Suprapubic skin (tissue), 3 donors: ENCODE measurements around the gene SYNJ2.

Source experiments
- POLR2A ChIP-seq, 2 donors: fragments of 450-650 bp; IDR thresholded peaks; one replicate each; pipeline ENCODE4 v1.6.1; 2017; ENCODE audit warnings: antibody characterized with exemption in 2 of 2, mild to moderate bottlenecking in 2 of 2, moderate library complexity in 2 of 2
- TF ChIP-seq, protein P1 (sequence below), 2 donors: fragments of 200-600 bp in 1 of 2; fragments of 450-650 bp in 1 of 2; sonication (generic) in 1 of 2; IDR thresholded peaks; one replicate each; pipeline ENCODE4 v1.5.1; 2016 to 2019; ENCODE audit warnings: antibody characterized with exemption in 2 of 2, mild to moderate bottlenecking in 1 of 2, moderate library complexity in 1 of 2

DNA sequence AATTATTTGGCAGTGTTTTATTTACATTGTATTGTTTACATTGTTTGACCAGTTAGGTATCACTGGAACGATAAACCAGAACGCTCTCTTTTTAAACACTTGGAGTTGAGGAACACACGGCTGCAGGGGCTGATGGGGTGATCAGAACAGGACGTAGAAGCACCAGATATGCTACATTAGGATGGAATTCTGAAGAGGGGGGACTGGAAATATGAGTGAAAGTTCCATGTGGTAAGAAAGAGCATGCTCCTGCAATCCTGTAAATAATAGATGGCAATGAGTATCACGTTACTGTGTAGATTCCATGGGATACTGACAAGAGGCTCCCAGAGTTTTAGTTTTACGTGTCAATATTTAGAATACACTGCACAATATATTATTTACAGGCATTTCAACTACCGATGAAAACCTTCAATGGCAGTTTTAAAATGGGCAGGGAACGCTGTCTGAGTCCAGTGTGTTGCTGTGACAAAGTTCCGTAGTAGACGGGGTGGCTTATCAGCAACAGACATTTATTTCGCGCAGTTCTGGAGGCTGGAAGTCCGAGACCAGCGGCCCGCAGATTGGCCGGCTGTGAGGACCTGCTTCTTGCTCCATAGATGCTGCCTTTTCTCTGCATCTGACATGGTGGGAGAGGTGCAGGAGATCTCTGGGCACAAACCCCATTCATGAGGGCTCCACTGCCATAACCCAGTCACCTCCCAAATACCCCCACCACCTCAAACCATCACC lies 43.1 kb downstream of the SYNJ2 start:
- TF ChIP-seq, protein P1, sequence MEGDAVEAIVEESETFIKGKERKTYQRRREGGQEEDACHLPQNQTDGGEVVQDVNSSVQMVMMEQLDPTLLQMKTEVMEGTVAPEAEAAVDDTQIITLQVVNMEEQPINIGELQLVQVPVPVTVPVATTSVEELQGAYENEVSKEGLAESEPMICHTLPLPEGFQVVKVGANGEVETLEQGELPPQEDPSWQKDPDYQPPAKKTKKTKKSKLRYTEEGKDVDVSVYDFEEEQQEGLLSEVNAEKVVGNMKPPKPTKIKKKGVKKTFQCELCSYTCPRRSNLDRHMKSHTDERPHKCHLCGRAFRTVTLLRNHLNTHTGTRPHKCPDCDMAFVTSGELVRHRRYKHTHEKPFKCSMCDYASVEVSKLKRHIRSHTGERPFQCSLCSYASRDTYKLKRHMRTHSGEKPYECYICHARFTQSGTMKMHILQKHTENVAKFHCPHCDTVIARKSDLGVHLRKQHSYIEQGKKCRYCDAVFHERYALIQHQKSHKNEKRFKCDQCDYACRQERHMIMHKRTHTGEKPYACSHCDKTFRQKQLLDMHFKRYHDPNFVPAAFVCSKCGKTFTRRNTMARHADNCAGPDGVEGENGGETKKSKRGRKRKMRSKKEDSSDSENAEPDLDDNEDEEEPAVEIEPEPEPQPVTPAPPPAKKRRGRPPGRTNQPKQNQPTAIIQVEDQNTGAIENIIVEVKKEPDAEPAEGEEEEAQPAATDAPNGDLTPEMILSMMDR (IDR thresholded peaks at IDR 0.05): no peak
- TF ChIP-seq POLR2A (IDR thresholded peaks at IDR 0.05): no peak
